NCI-H146 (cell line): Measurements from ENCODE around the gene MOCS2.

Experiments used
- DNase-seq: peaks from one replicate; lab custom pipeline; 2025; lab: John Stamatoyannopoulos, UW

Gene MOCS2

DNA sequence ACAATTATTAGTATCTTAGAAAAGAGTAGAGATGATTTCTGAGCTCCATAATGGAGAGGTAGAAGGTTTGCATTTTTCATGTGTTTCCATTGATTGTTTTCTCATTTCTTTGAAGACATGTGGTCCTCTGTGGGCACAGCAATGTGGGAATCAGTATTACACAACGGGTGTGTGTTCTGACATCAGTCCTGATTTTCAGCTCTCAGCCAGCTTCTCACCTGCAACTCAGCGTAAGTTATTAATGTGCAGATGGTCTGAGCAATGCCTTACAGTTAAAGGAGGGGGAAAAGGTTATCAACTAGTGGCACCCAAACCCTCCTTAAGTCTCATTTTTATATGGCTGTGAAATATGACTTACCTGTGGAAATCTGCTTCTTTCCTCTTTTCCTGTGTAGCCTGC lies 61.3 kb downstream of the MOCS2 start:
- no peak for DNase-seq
